Neutrophil (primary cell): ENCODE measurements around the gene B9D1.

Experiments used
- H3K27ac ChIP-seq: fragments of 200-600 bp; sonication (generic); 2 replicates; pipeline ENCODE4 v1.5.1; 2016; ENCODE audit warnings: mild to moderate bottlenecking, moderate library complexity
- H3K27me3 ChIP-seq: fragments of 200-600 bp; sonication (generic); 2 replicates; pipeline ENCODE4 v1.6.0; 2016; ENCODE audit warnings: mild to moderate bottlenecking
- H3K36me3 ChIP-seq: fragments of 200-600 bp; sonication (generic); 2 replicates; pipeline ENCODE4 v1.5.1; 2017
- H3K4me1 ChIP-seq, 2 experiments: fragments of 200-600 bp in 1 of 2; sonication (generic) in 1 of 2; 1 replicate in 1 of 2; 2 replicates in 1 of 2; pipeline versions ENCODE4 v1.5.1 to v1.6.1; 2013 to 2016; ENCODE audit warnings: low read depth in 1 of 2, low read length in 1 of 2, mild to moderate bottlenecking in 1 of 2, moderate library complexity in 1 of 2; ENCODE audit not compliant: control insufficient read depth in 1 of 2, insufficient read depth in 1 of 2
- H3K4me3 ChIP-seq, 2 experiments: fragments of 200-600 bp in 1 of 2; sonication (generic) in 1 of 2; 1 replicate in 1 of 2; 2 replicates in 1 of 2; pipeline ENCODE4 v1.5.1; 2013 to 2016; ENCODE audit warnings: low read depth in 1 of 2, low read length in 1 of 2, mild to moderate bottlenecking in 1 of 2, moderate library complexity in 1 of 2
- H3K9me3 ChIP-seq: fragments of 200-600 bp; sonication (generic); 2 replicates; pipeline ENCODE4 v1.5.1; 2016
- TF ChIP-seq, protein P1 (sequence below): fragments of 200-600 bp; sonication (generic); IDR thresholded peaks from 2 replicates; pipeline ENCODE4 v1.5.1; 2016; ENCODE audit warnings: antibody characterized with exemption

The B9D1 gene

DNA sequence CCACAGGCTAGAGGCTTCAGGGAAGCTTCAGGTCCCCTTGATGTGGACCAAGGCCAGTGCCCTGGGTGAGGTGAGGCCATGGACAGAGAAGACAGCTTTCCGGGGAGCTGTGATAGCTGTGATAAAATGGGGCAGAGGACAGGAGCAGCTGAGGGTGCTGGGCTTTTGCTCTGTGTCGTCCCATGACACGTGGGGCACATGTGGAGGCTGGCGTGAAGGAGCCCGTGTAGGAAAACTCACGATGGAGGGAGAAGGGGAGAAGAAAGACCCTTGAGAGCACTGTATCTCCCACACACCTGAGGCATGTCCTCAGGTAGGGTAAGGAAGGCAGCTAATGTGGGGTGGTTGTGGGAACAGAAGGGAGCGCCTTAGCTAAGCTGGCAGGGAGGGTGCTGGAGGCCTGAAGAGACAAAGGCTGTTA, 21.3 kb downstream of the B9D1 start:
- H3K27me3 ChIP-seq: peaks cover 36% of the 10 kb centered on the region
- TF ChIP-seq, protein P1, sequence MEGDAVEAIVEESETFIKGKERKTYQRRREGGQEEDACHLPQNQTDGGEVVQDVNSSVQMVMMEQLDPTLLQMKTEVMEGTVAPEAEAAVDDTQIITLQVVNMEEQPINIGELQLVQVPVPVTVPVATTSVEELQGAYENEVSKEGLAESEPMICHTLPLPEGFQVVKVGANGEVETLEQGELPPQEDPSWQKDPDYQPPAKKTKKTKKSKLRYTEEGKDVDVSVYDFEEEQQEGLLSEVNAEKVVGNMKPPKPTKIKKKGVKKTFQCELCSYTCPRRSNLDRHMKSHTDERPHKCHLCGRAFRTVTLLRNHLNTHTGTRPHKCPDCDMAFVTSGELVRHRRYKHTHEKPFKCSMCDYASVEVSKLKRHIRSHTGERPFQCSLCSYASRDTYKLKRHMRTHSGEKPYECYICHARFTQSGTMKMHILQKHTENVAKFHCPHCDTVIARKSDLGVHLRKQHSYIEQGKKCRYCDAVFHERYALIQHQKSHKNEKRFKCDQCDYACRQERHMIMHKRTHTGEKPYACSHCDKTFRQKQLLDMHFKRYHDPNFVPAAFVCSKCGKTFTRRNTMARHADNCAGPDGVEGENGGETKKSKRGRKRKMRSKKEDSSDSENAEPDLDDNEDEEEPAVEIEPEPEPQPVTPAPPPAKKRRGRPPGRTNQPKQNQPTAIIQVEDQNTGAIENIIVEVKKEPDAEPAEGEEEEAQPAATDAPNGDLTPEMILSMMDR: no peak
- no peak overlapping the region for H3K27ac ChIP-seq
- no peaks in the 10 kb centered on the region for H3K9me3 ChIP-seq
- no peak overlapping the region for H3K4me3 ChIP-seq
- no peaks in the 10 kb centered on the region for H3K36me3 ChIP-seq
- H3K4me1 ChIP-seq: no peaks in the 10 kb centered on the region

DNA sequence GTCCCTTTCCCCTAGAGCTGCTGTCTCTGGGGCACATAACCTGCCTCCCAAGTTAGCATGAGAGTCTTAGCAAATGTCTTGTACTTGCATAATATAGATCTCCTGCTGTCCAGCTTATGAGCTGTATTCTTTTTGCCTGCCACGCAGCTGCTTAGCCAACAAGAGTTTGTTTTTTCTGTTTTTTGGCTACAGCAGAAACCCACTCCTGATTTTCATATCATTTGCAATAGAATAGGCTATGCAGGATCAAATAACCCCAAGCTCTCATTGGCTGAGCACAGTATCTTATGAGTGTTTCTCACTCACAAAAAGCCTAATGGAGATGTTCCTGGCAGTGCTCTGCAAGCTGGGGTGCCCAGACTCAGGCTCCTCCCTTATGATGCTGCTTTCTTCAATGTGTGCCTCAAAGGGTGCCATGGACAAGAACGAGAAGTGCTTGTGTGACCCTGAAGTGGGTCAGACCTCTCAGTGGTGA, 23.1 kb downstream of the B9D1 start:
- TF ChIP-seq, protein P1: no peak
- no peaks in the 10 kb centered on the region for H3K9me3 ChIP-seq
- H3K27me3 ChIP-seq: peaks cover 48% of the 10 kb centered on the region
- H3K4me3 ChIP-seq: no peak overlapping the region
- no peak overlapping the region for H3K27ac ChIP-seq
- H3K4me1 ChIP-seq: no peaks in the 10 kb centered on the region
- H3K36me3 ChIP-seq: no peaks in the 10 kb centered on the region

DNA sequence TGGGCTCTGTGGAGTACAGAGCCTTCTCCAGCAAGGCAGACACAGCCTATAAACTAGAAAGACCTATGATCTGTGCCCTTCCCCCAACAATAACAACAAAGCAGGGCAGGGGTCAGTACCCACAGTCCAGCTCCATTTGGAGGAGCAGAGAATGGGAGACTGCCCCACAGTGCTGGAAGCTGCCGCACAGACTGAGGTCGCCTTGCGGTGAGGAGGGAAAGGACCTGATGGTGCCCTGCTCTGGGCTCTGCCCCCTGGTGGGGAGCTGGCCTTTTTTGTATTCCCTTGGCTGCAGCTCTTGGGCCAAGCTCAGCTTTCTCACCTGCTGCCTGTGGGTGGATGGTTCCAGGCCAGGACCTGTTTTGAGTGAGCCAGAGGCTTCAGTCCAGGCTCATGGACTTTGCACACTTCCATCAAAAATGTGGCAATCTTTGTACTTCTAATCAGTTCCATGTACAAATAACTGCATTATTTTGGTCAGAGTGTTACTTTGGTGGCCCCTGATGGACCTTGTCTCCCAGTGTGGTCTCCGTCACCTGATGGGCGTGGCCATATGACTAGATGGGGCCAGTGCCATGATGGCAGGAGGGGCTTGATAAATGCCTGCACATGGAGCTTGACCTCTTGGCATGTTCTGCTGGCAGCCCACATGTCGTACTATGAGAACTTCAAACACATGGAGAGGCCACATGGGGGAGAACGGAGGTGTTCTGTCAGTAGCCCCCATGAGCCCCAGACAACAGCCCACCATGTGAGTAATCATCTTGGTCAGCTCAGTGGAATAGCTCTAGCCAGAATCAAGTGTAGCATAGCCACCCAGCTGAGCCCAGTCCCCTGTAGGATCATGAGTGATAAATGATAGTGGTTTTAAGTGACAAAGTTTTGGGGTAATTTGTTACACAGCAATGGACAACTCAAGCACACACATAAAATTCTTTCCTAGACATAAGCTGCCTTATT, 24.2 kb downstream of the B9D1 start:
- no peaks in the 10 kb centered on the region for H3K4me1 ChIP-seq
- no peaks in the 10 kb centered on the region for H3K9me3 ChIP-seq
- H3K4me3 ChIP-seq: no peak overlapping the region
- H3K27ac ChIP-seq: no peak overlapping the region
- TF ChIP-seq, protein P1: peak; percentile 63
- H3K27me3 ChIP-seq: peaks cover 53% of the 10 kb centered on the region
- no peaks in the 10 kb centered on the region for H3K36me3 ChIP-seq

DNA sequence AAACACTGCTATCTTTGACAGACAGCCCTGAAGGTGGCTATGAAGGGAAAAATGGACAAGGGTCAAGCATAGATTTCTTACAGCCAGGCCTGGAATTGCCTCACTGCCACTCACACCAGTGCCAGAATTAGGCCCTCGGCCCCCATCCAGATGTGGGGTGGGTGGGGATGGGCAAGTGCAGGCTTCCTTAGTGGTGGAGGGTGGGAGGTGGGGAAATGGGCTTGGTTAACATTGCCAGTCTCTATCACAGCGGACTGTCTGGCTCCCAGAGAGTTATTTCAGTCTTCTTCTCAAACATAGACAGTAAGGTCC, 24.9 kb downstream of the B9D1 start:
- Histone ChIP-seq H3K36me3 (no peaks in the 10 kb centered on the region), H3K9me3 (no peaks in the 10 kb centered on the region), H3K27ac (no peak overlapping the region), H3K4me3 (no peak overlapping the region), H3K4me1 (no peaks in the 10 kb centered on the region), H3K27me3 (peaks cover 59% of the 10 kb centered on the region)
- TF ChIP-seq, protein P1: no peak

DNA sequence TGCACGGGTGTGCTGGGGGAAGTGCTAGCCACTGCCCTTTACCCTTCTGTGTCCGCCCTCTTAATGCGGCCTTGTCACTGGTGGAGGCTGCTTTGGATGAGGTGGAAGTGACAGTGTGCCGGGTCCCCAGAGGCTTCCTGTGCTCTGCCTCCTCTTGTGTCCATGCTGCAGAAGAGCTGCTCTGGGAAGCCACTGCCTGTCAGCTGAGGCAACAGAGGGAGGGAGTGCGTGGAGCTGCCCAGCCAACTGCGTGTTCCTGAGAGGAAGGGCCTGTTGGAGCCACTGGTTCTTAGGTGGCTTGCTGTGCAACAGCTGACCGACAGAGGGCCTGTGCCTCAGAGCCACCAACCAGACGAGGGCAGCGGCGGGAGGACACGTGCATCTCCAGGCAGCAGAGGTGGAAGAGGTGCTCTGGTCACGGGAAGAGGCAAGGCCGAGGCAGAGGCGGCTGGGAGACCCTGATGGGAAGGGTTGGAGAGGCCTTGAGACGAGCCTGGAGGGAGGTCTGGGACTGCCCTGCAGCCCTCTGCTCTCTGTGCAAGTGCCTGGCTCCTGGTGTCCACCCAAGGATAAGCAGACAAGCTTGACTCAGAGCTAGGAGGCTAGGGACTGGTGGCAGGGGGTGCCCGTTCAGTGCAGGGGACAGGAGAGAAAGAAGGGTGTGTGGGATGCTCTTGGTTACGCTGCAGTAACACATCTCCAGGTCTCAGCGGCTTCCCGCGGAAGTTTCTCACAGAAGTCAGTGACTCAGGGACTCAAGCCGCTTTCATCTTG, 25.4 kb downstream of the B9D1 start:
- no peaks in the 10 kb centered on the region for H3K9me3 ChIP-seq
- no peak overlapping the region for H3K27ac ChIP-seq
- no peak overlapping the region for H3K4me3 ChIP-seq
- no peaks in the 10 kb centered on the region for H3K4me1 ChIP-seq
- H3K36me3 ChIP-seq: no peaks in the 10 kb centered on the region
- peaks cover 62% of the 10 kb centered on the region for H3K27me3 ChIP-seq
- TF ChIP-seq, protein P1: no peak
